ENCODE data around the gene NAALADL2. TPM values are rescaled to one million over a fixed set of nuclear protein-coding genes. Genes with fewer than 3 reads are reported as not detected.

NAALADL2 gene
- total and polyA plus RNA-seq, 2 donors (not counting 1 experiment from before 2014, with no cell fraction given): not detected

DNA sequence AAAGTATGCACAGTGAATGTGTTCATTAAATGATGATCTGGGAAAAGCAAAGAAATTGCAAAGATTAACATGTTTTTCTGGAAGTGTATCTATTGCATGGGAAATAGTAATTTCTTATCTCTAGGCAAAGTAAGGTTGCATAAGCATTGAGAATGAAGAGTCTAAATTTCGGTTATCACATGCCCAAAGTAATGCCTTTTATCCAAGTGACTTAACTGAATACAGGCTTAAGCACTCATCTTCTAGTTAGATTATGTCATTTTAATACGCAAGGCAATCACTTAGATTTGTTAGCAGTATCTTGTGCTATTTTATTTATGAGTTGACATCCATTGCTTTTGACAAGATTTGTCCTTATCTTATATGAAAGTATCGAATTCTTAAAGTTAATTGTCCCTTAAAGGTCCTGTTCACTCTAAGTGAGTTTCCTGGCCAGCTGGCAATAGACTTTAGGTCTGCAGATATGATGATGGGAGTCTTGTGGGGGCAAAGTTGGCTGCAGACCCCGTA is 100.5 kb downstream of the NAALADL2 start:
- no peak overlapping the region for H3K27ac Mint-ChIP-seq
- no peak overlapping the region for H3K4me3 ChIP-seq (ENCODE audit: control extremely low read depth in 1 of 5, extremely low read depth in 1 of 5, insufficient read depth in 1 of 5, low read depth in 2 of 5, low read length in 4 of 5)
- no peaks in the 10 kb centered on the region for H4K20me1 ChIP-seq (ENCODE audit: control insufficient read depth, insufficient read depth, low read length, poor library complexity, severe bottlenecking)
- POLR2A ChIA-PET: no interaction called here
- H3K9me3 ChIP-seq (ENCODE audit: control extremely low read depth in 1 of 3, control insufficient read depth in 2 of 3, insufficient read depth in 1 of 3, low read length in 2 of 3): no peaks in the 10 kb centered on the region
- no peaks in the 10 kb centered on the region for H3K36me3 ChIP-seq (replicated peaks in 1 of 2; ENCODE audit: control extremely low read depth in 1 of 2, control insufficient read depth in 1 of 2, extremely low read depth in 1 of 2, insufficient read depth in 2 of 2, low read length in 1 of 2)
- no peak overlapping the region for H3K4me2 ChIP-seq (replicated peaks; ENCODE audit: low read depth, low read length, poor library complexity, severe bottlenecking)
- CTCF ChIA-PET: no interaction called here
- TF ChIP-seq EZH2 (IDR thresholded peaks at IDR 0.05; ENCODE audit: borderline replicate concordance, insufficient read depth, low read depth, low read length, poor library complexity, severe bottlenecking): no peak
- TF ChIP-seq, protein P1, sequence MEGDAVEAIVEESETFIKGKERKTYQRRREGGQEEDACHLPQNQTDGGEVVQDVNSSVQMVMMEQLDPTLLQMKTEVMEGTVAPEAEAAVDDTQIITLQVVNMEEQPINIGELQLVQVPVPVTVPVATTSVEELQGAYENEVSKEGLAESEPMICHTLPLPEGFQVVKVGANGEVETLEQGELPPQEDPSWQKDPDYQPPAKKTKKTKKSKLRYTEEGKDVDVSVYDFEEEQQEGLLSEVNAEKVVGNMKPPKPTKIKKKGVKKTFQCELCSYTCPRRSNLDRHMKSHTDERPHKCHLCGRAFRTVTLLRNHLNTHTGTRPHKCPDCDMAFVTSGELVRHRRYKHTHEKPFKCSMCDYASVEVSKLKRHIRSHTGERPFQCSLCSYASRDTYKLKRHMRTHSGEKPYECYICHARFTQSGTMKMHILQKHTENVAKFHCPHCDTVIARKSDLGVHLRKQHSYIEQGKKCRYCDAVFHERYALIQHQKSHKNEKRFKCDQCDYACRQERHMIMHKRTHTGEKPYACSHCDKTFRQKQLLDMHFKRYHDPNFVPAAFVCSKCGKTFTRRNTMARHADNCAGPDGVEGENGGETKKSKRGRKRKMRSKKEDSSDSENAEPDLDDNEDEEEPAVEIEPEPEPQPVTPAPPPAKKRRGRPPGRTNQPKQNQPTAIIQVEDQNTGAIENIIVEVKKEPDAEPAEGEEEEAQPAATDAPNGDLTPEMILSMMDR (IDR thresholded peaks at IDR 0.05): no peak
- no peaks in the 10 kb centered on the region for H3K27me3 ChIP-seq (replicated peaks in 1 of 4; ENCODE audit: control extremely low read depth in 1 of 4, control insufficient read depth in 3 of 4, insufficient read depth in 4 of 4, low read length in 3 of 4)
- no peak overlapping the region for H3K4me3 Mint-ChIP-seq
- no peak overlapping the region for H3K9ac ChIP-seq (ENCODE audit: low read length)
- DNase-seq (no peak), ATAC-seq (ENCODE audit: low read depth) (no peak)
- no peak overlapping the region for H3K27ac ChIP-seq (ENCODE audit: low read length in 2 of 2)
- H3K4me1 ChIP-seq (ENCODE audit: control insufficient read depth in 2 of 2, insufficient read depth in 2 of 2, low read length in 2 of 2): no peaks in the 10 kb centered on the region
- no peaks in the 10 kb centered on the region for H3K27me3 Mint-ChIP-seq
- intact Hi-C loops (cut with micrococcal nuclease): no loop called here
- no peaks in the 10 kb centered on the region for H3K79me2 ChIP-seq (ENCODE audit: control insufficient read depth, insufficient read depth, low read length)
- 80% methylated on average over 1 of the region's 4 CpGs for WGBS (ENCODE audit: insufficient coverage)
- no peak overlapping the region for H2AFZ ChIP-seq (ENCODE audit: insufficient read depth, low read depth, low read length, poor library complexity, severe bottlenecking)
- no peaks in the 10 kb centered on the region for H3K4me1 Mint-ChIP-seq
- no peaks in the 10 kb centered on the region for H3K9me3 Mint-ChIP-seq (ENCODE audit: insufficient read depth)

GRCh38 chr3:174960898-174961297 is 101.8 kb downstream of the NAALADL2 start:
- TF ChIP-seq, protein P1 (IDR thresholded peaks at IDR 0.05): no peak
- TF ChIP-seq EZH2 (IDR thresholded peaks at IDR 0.05; ENCODE audit: borderline replicate concordance, insufficient read depth, low read depth, low read length, poor library complexity, severe bottlenecking): no peak
- Histone ChIP-seq H3K9ac (ENCODE audit: low read length) (no peak overlapping the region), H3K79me2 (ENCODE audit: control insufficient read depth, insufficient read depth, low read length) (no peaks in the 10 kb centered on the region), H4K20me1 (ENCODE audit: control insufficient read depth, insufficient read depth, low read length, poor library complexity, severe bottlenecking) (no peaks in the 10 kb centered on the region), H3K4me3 (ENCODE audit: control extremely low read depth in 1 of 5, extremely low read depth in 1 of 5, insufficient read depth in 1 of 5, low read depth in 2 of 5, low read length in 4 of 5) (no peak overlapping the region), H3K4me2 (replicated peaks; ENCODE audit: low read depth, low read length, poor library complexity, severe bottlenecking) (no peak overlapping the region), H3K4me1 (ENCODE audit: control insufficient read depth in 2 of 2, insufficient read depth in 2 of 2, low read length in 2 of 2) (no peaks in the 10 kb centered on the region), H3K36me3 (replicated peaks in 1 of 2; ENCODE audit: control extremely low read depth in 1 of 2, control insufficient read depth in 1 of 2, extremely low read depth in 1 of 2, insufficient read depth in 2 of 2, low read length in 1 of 2) (no peaks in the 10 kb centered on the region), H3K9me3 (ENCODE audit: control extremely low read depth in 1 of 3, control insufficient read depth in 2 of 3, insufficient read depth in 1 of 3, low read length in 2 of 3) (no peaks in the 10 kb centered on the region), H3K27ac (ENCODE audit: low read length in 2 of 2) (no peak overlapping the region), H3K27me3 (replicated peaks in 1 of 4; ENCODE audit: control extremely low read depth in 1 of 4, control insufficient read depth in 3 of 4, insufficient read depth in 4 of 4, low read length in 3 of 4) (no peaks in the 10 kb centered on the region), H2AFZ (ENCODE audit: insufficient read depth, low read depth, low read length, poor library complexity, severe bottlenecking) (no peak overlapping the region)
- ATAC-seq (ENCODE audit: low read depth) (no peak), DNase-seq (no peak)
- H3K27me3 Mint-ChIP-seq: no peaks in the 10 kb centered on the region
- H3K4me1 Mint-ChIP-seq: no peaks in the 10 kb centered on the region
- H3K9me3 Mint-ChIP-seq (ENCODE audit: insufficient read depth): no peaks in the 10 kb centered on the region
- ChIA-PET CTCF (no interaction called here), POLR2A (no interaction called here)
- no CpG with 5 or more reads among the region's 1 CpG for WGBS (ENCODE audit: insufficient coverage)
- H3K27ac Mint-ChIP-seq: no peak overlapping the region
- H3K4me3 Mint-ChIP-seq: no peak overlapping the region
- intact Hi-C loops (cut with micrococcal nuclease): no loop called here

Data from B cell (primary cell).